Fibroblast of pulmonary artery (primary cell): ENCODE measurements around the gene RPL19.

Source experiments
- DNase-seq: peaks from one replicate; pipeline ENCODE4 v3.0.0-alpha.2; 2010; ENCODE audit warnings: low read depth
- H3K4me3 ChIP-seq: replicated peaks from 2 replicates; pipeline ENCODE4 v1.5.1; 2011; ENCODE audit warnings: low read depth, mild to moderate bottlenecking, control low read depth, low read length, moderate library complexity
- TF ChIP-seq, protein P1 (sequence below): IDR thresholded peaks from 2 replicates; pipeline ENCODE4 v1.5.1; 2011; ENCODE audit warnings: mild to moderate bottlenecking, control low read depth, low read length, inconsistent platforms; ENCODE audit errors: missing control alignments

The RPL19 gene

DNA sequence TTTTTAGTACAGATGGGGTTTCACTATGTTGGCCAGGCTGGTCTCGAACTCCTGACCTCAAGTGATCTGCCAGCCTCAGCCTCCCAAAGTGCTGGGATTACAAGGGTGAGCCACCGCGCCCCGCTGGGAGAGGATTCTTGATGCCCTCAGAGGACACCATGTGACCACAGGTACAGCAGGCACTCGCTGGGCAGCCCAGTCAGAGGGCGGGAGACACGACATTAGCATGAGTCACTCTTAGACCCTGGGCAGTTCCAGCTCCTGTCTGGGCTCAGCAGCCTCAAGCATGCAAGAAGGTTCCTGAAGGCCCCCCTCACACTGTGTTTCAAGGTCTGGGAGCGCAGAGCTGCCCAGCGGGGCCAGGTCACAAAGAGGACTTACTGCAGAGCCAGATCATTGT, 13.8 kb downstream of the RPL19 start:
- H3K4me3 ChIP-seq, result no peak overlapping the region
- DNase-seq, result no peak
- TF ChIP-seq, protein P1, sequence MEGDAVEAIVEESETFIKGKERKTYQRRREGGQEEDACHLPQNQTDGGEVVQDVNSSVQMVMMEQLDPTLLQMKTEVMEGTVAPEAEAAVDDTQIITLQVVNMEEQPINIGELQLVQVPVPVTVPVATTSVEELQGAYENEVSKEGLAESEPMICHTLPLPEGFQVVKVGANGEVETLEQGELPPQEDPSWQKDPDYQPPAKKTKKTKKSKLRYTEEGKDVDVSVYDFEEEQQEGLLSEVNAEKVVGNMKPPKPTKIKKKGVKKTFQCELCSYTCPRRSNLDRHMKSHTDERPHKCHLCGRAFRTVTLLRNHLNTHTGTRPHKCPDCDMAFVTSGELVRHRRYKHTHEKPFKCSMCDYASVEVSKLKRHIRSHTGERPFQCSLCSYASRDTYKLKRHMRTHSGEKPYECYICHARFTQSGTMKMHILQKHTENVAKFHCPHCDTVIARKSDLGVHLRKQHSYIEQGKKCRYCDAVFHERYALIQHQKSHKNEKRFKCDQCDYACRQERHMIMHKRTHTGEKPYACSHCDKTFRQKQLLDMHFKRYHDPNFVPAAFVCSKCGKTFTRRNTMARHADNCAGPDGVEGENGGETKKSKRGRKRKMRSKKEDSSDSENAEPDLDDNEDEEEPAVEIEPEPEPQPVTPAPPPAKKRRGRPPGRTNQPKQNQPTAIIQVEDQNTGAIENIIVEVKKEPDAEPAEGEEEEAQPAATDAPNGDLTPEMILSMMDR, result no peak

DNA sequence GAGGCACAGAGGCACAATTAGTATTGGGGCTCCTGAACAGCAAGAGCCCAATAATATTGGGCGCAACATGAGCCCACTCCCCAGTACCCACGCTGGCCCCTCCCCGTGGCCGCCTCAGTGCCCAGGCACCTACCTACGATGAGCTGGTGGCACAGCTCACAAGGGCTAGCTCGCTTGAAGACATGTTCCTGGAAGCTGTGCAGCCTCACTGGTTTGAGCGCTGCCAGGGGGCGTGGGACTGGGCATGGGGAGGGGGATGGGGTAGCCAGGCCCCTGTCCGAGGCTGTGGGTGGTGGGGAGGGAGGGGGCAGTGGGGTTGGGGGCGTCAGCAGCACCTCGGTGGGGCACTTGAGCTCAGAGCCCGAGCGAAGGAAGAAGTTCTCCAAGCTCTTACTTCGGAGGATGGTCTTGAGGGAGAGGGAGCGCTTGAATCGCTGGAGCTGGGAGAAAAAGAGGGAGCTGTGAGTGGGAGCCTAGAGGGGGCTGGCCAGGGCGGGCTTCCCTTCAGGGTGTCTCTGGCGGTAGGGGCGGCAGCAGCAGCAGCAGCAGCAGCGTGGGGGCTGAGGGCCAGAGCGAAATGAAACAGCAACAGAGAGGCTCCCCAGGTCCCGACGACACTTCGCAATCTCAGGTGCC, 17.8 kb downstream of the RPL19 start:
- no peak for DNase-seq
- TF ChIP-seq, protein P1, result no peak

DNA sequence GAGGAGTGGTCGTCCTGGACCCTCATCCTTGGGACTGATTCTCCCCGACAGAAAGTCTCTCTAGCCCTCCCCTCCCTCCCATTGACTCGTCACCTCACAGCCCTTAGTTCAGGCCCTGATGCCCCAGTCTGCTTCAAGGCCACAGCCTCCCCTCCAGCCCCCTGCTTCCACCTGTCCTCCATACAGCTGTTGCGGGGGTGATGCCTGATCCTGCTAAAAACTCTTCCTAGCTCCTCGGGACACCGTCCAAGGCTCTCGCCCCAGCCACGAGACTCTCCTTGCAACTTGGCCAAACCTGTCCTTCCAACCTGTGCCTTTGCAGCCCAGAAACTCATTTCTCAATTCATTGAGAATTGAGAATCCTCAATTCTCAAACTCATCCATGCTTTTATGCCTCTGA, 18.8 kb downstream of the RPL19 start:
- DNase-seq, result no peak
- TF ChIP-seq, protein P1, result no peak
- H3K4me3 ChIP-seq, result no peak overlapping the region

More for the DNA sequence above, 17.8 kb downstream of the RPL19 start:
- H3K4me3 ChIP-seq, result no peak overlapping the region

GRCh38 chr17:39219647-39220154, 19.6 kb downstream of the RPL19 start:
- TF ChIP-seq, protein P1, result no peak
- no peak overlapping the region for H3K4me3 ChIP-seq
- no peak for DNase-seq

DNA sequence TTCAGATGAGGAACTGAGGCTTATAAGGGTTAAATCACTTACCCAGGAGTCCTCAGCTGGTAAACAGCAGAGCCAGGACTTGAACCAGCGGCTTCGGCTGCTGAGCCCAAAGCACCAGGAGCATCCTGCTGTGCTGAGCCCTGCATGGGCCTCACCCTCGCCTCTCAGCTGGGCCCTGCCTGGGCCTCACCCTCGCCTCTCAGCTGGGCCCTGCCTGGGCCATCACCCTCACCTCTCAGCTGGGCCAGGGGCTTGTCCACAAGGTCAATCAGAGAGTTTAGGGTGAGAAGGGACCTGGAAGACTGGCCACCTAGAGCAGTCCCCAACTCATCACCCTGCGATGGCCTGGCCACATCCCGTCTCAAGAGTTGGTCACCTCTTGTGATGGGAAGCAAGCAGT, 21.5 kb downstream of the RPL19 start:
- no peak overlapping the region for H3K4me3 ChIP-seq
- DNase-seq, result no peak
- TF ChIP-seq, protein P1, result no peak

DNA sequence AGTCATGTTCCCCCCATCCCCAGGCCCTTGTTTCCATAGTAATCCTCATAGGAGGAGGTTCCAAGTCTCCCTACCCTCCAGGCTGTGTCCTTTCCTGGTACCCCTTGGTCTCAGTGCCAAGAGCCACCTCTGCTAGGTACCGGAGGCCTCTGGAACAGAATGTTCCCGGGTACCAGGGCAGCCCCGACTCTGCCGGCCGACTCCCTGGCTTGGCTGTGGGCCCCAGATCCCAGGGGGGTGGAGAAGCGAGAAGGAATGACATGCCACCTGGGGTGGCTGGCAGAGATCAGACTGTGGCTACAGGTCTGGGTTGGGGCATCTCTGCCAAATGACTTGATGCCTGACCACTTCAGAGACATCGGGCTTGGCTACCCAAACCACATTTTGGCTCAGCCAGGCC, 22.1 kb downstream of the RPL19 start:
- no peak overlapping the region for H3K4me3 ChIP-seq
- no peak for DNase-seq
- TF ChIP-seq, protein P1, result no peak
